Endothelial cell of umbilical vein (primary cell): Measurements from ENCODE around the gene PLA2G6. TPM values are rescaled to one million over a fixed set of nuclear protein-coding genes. Genes with fewer than 3 reads are reported as not detected.
"Not testable (repeated sequence)": the region's sequence is repeated elsewhere in the genome, so short reads cannot be mapped to it uniquely, and the experiment has no call there.

ENCODE experiments used
- BruUV-seq: library from RNA; stranded (reverse); fragments of 400-500 nt; replicated peaks from 2 replicates; lab custom pipeline; 2021; lab: Mats Ljungman, UMichigan
- CTCF ChIA-PET: fragments of 300-600, 350-600 bp; sonication (Branson Sonifier 250); formaldehyde crosslinking; loops from one replicate; lab custom pipeline; 2021; ENCODE audit warnings: antibody characterized with exemption, inconsistent platforms; lab: Charles Lee
- POLR2A ChIA-PET: fragments of 300-600, 350-600 bp; sonication (Branson Sonifier 250); formaldehyde crosslinking; loops from one replicate; lab custom pipeline; 2021; ENCODE audit warnings: antibody characterized with exemption, inconsistent platforms; lab: Charles Lee
- DNase-seq: peaks from one replicate; pipeline ENCODE4 v3.0.0-alpha.2; 2011; ENCODE audit warnings: low read depth, low spot score
- FAIRE-seq: peaks from 2 replicates; lab custom pipeline; 2011; peaks lifted over from hg19 to GRCh38; lab: Jason Lieb, UNC
- H2AFZ ChIP-seq: 2 replicates; pipeline ENCODE4 v1.6.0; 2012; ENCODE audit warnings: low read depth, low read length, control low read depth, inconsistent platforms
- H3K27ac ChIP-seq: 2 replicates; pipeline ENCODE4 v1.5.1; 2011; ENCODE audit warnings: low read depth, mild to moderate bottlenecking, control low read depth, low read length, moderate library complexity; ENCODE audit not compliant: insufficient read depth
- H3K27me3 ChIP-seq, 2 experiments: 2 replicates each; pipeline versions ENCODE4 v1.6.0 to v1.6.1; 2011; ENCODE audit warnings: low read length in 2 of 2, mixed read lengths in 1 of 2; ENCODE audit not compliant: control insufficient read depth in 2 of 2, insufficient read depth in 2 of 2
- H3K36me3 ChIP-seq, 2 experiments: 2 replicates in 1 of 2; 3 replicates in 1 of 2; pipeline ENCODE4 v1.5.1; 2011; ENCODE audit warnings: low read length in 2 of 2, mild to moderate bottlenecking in 1 of 2, moderate library complexity in 1 of 2; ENCODE audit not compliant: control insufficient read depth in 2 of 2, insufficient read depth in 2 of 2; ENCODE audit errors: extremely low read depth in 1 of 2
- H3K4me1 ChIP-seq: 3 replicates; pipeline ENCODE4 v1.5.1; 2011; ENCODE audit warnings: mild to moderate bottlenecking, low read length; ENCODE audit not compliant: control insufficient read depth, insufficient read depth; ENCODE audit errors: extremely low read depth
- H3K4me2 ChIP-seq: 2 replicates; pipeline ENCODE4 v1.6.1; 2011; ENCODE audit warnings: low read length, control low read depth, mixed read lengths; ENCODE audit not compliant: insufficient read depth
- H3K4me3 ChIP-seq, 3 experiments: fragments of 200-600 bp in 1 of 3; sonication (generic), shearing (Covaris generic) in 1 of 3; replicated peaks in 1 of 3; 2 replicates each; pipeline ENCODE4 v1.5.1; 2011 to 2016; ENCODE audit warnings: control low read depth in 3 of 3, low read length in 3 of 3, mild to moderate bottlenecking in 2 of 3, inconsistent platforms in 1 of 3, low read depth in 1 of 3, moderate library complexity in 1 of 3; ENCODE audit not compliant: insufficient read depth in 1 of 3
- H3K79me2 ChIP-seq: 2 replicates; pipeline ENCODE4 v1.6.0; 2012; ENCODE audit warnings: low read length, inconsistent platforms; ENCODE audit not compliant: control insufficient read depth, insufficient read depth
- H3K9ac ChIP-seq: replicated peaks from 2 replicates; pipeline ENCODE3; 2011; ENCODE audit warnings: low read length, control low read depth; ENCODE audit not compliant: insufficient read depth; ENCODE audit errors: extremely low read depth
- H3K9me1 ChIP-seq: replicated peaks from 3 replicates; pipeline ENCODE4 v1.6.0; 2011; ENCODE audit warnings: mild to moderate bottlenecking, low read length; ENCODE audit not compliant: control insufficient read depth, insufficient read depth; ENCODE audit errors: extremely low read depth
- H3K9me3 ChIP-seq: replicated peaks from 2 replicates; pipeline ENCODE4 v1.5.1; 2012; ENCODE audit warnings: low read length, inconsistent platforms; ENCODE audit not compliant: control insufficient read depth, insufficient read depth
- H4K20me1 ChIP-seq: replicated peaks from 2 replicates; pipeline ENCODE3; 2011; ENCODE audit warnings: mild to moderate bottlenecking, low read length; ENCODE audit not compliant: control insufficient read depth, insufficient read depth; ENCODE audit errors: extremely low read depth
- FOS ChIP-seq: IDR thresholded peaks from 2 replicates; pipeline ENCODE4 v1.6.1; 2011; ENCODE audit warnings: mild to moderate bottlenecking, low read length, moderate library complexity, borderline replicate concordance; ENCODE audit not compliant: insufficient read depth
- GATA2 ChIP-seq: IDR thresholded peaks from 2 replicates; pipeline ENCODE4 v1.7.0; 2011; ENCODE audit warnings: low read depth, mild to moderate bottlenecking, moderate library complexity, mixed read lengths, low read length; ENCODE audit not compliant: insufficient read length, insufficient read depth
- POLR2AphosphoS5 ChIP-seq: IDR thresholded peaks from 2 replicates; pipeline ENCODE4 v1.6.1; 2012; ENCODE audit warnings: low read depth, mild to moderate bottlenecking, control low read depth, low read length, moderate library complexity; ENCODE audit not compliant: insufficient read depth
- dilution Hi-C: fragments of 300-500 bp; cut with MboI; formaldehyde crosslinking; loops from one replicate; pipeline ENCODE4 v1.15.0; 2019; ENCODE audit warnings: low sequenced_read_pairs; ENCODE audit not compliant: extremely low pct_ligation_motif_present
- intact Hi-C: fragments of 100-400 bp; cut with micrococcal nuclease; formaldehyde crosslinking; loops from one replicate; pipeline ENCODE4 v1.10.0; 2022
- polyA plus RNA-seq, 4 experiments: library from polyadenylated mRNA; depleted of rRNA in 3 of 4; stranded (reverse) in 3 of 4; unstranded in 1 of 4; fragments of >200 nt; gene quantifications; 2 replicates each; pipeline versions ENCODE4 v1.2.1 to v1.2.3, GENCODE V29; 2011 to 2012; ENCODE audit warnings: missing spikeins in 1 of 4
- total RNA-seq: library from RNA; stranded (reverse); gene quantifications from 2 replicates; pipeline ENCODE4 v1.2.3, GENCODE V29; 2021
- TF ChIP-seq, protein P1 (sequence below): IDR thresholded peaks from 2 replicates; pipeline ENCODE4 v1.6.1; 2011; ENCODE audit not compliant: insufficient read depth, insufficient read length

Gene PLA2G6
- total and polyA plus RNA-seq, 2 donors (not counting 3 experiments of a cell fraction or from before 2014, with no cell fraction given) = 6.6 to 10.3 TPM

- Histone ChIP-seq H3K4me2 (no peak overlapping the region), H2AFZ (no peak overlapping the region), H3K9ac (no peak overlapping the region), H3K27ac (no peak overlapping the region), H3K9me3 (no peaks in the 10 kb centered on the region), H3K27me3 (peaks cover 9 to 12% of the 10 kb centered on the region in 2 experiments), H3K9me1 (no peaks in the 10 kb centered on the region), H3K4me3 (no peak overlapping the region), H4K20me1 (no peaks in the 10 kb centered on the region), H3K36me3 (no peaks in the 10 kb centered on the region), H3K4me1 (peaks cover 5% of the 10 kb centered on the region), H3K79me2 (no peaks in the 10 kb centered on the region)
- FAIRE-seq (no peak), DNase-seq (no peak)
- intact Hi-C loops = no loop called here
- no TSS peak for BruUV-seq
- dilution Hi-C loops = no loop called here
- TF ChIP-seq, protein P1, sequence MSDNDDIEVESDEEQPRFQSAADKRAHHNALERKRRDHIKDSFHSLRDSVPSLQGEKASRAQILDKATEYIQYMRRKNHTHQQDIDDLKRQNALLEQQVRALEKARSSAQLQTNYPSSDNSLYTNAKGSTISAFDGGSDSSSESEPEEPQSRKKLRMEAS = no peak
- no peak for TF ChIP-seq FOS
- no peak for TF ChIP-seq POLR2AphosphoS5
- TF ChIP-seq GATA2 = no peak
- ChIA-PET POLR2A (no interaction called here), CTCF (no interaction called here)
Observed at GRCh38 chr22:38079804-38080203, 101.8 kb downstream of the PLA2G6 start.

- H3K9ac ChIP-seq, H3K4me1 ChIP-seq, H3K36me3 ChIP-seq, BruUV-seq, intact Hi-C loops, H3K27ac ChIP-seq, POLR2A ChIA-PET, H3K9me3 ChIP-seq, H4K20me1 ChIP-seq, FAIRE-seq, H3K4me2 ChIP-seq, DNase-seq, H3K4me3 ChIP-seq, dilution Hi-C loops, H3K79me2 ChIP-seq, H2AFZ ChIP-seq, CTCF ChIA-PET, H3K9me1 ChIP-seq: not testable (repeated sequence)
- H3K27me3 ChIP-seq = peaks cover 9 to 12% of the 10 kb centered on the region in 2 experiments
Observed at GRCh38 chr22:38079208-38079607, 102.4 kb downstream of the PLA2G6 start.
